Measurements from ENCODE around the gene C12orf43. TPM values are rescaled to one million over a fixed set of nuclear protein-coding genes. Genes with fewer than 3 reads are reported as not detected.

C12orf43 gene
- total RNA-seq, 1 experiment from 2014 or later, result 25.7 TPM

DNA sequence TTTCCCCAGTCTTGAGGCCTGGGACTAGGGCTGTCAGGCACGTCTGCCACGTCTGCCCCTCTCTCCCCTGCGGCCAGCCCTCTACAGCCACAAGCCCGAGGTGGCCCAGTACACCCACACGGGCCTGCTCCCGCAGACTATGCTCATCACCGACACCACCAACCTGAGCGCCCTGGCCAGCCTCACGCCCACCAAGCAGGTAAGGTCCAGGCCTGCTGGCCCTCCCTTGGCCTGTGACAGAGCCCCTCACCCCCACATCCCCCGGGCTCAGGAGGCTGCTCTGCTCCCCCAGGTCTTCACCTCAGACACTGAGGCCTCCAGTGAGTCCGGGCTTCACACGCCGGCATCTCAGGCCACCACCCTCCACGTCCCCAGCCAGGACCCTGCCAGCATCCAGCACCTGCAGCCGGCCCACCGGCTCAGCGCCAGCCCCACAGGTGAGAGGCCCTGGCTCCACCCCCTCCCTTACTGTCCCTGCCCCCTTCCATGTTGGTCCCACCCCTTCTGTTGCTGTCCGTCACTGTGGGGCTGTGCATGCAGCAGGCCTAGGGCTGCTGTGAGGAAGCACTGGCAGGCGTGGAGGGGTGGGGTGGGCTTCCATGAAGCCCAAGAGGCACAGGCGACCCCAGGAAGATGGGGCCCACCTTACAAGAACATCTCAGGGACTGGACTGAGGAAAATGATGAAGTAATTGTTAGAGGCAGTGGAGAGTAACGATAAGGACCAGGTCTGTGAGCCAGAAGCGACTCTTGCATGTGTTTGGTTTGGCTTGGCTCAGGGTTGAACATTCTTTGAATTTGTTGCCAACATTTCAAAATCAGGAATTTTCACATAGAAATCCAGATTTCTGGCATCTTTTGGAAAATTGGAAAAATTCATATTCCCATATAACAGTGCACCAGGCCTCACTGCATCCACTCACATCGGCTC lies 16.8 kb downstream of the C12orf43 start:
- Histone ChIP-seq H3K27me3 (ENCODE audit: insufficient read depth, low read length) (no peaks in the 10 kb centered on the region), H3K27ac (ENCODE audit: insufficient read length, low read depth, low read length) (no peak overlapping the region), H2AK5ac (ENCODE audit: insufficient read length, low read length) (no peak overlapping the region), H3K23ac (ENCODE audit: insufficient read length, low read depth, low read length) (no peak overlapping the region), H2BK15ac (ENCODE audit: low read depth, low read length) (no peak overlapping the region), H2BK120ac (ENCODE audit: low read depth, low read length, poor library complexity, severe bottlenecking) (no peak overlapping the region), H2BK5ac (ENCODE audit: insufficient read length, low read length) (no peak overlapping the region), H3K56ac (ENCODE audit: insufficient read length, low read depth, low read length) (no peak overlapping the region), H4K8ac (replicated peaks; ENCODE audit: insufficient read length, low read depth, low read length) (no peak overlapping the region), H4K5ac (ENCODE audit: insufficient read length, low read depth, low read length) (no peak overlapping the region), H3K79me1 (ENCODE audit: insufficient read depth, low read depth, low read length, poor library complexity, severe bottlenecking) (no peaks in the 10 kb centered on the region), H2BK20ac (ENCODE audit: low read depth, low read length, poor library complexity, severe bottlenecking) (no peak overlapping the region), H3K9me3 (ENCODE audit: control insufficient read depth, low read depth, low read length) (no peaks in the 10 kb centered on the region), H3K4ac (ENCODE audit: low read depth, low read length) (no peak overlapping the region), H2BK12ac (ENCODE audit: insufficient read length, low read depth, low read length) (no peak overlapping the region), H4K91ac (ENCODE audit: insufficient read length, low read depth, low read length) (no peak overlapping the region), H3T11ph (ENCODE audit: low read length) (no peak overlapping the region), H3K23me2 (ENCODE audit: insufficient read length, low read depth, low read length, poor library complexity, severe bottlenecking) (no peaks in the 10 kb centered on the region), H4K20me1 (ENCODE audit: control insufficient read depth, insufficient read depth, insufficient read length) (no peaks in the 10 kb centered on the region), H3K14ac (ENCODE audit: insufficient read depth, low read length) (no peak overlapping the region), H3K18ac (ENCODE audit: insufficient read length, low read depth, low read length) (peak overlapping the region; percentile 6), H3K79me2 (ENCODE audit: insufficient read depth, low read length) (no peaks in the 10 kb centered on the region), H3K9ac (ENCODE audit: extremely low read depth, insufficient read length, low read length) (no peak overlapping the region), H3K4me1 (ENCODE audit: insufficient read depth, low read length) (no peaks in the 10 kb centered on the region), H2AFZ (ENCODE audit: low read length) (no peak overlapping the region), H3K4me2 (ENCODE audit: insufficient read depth, insufficient read length, low read length) (no peak overlapping the region)
- peak; percentile 91 for DNase-seq
- H3K9me3 Mint-ChIP-seq, result peaks cover 0 to 3% of the 10 kb centered on the region in 2 experiments; a peak in 2 of 5 replicates
- H3K27ac Mint-ChIP-seq, result peak overlapping the region in 1 of 3 experiments; percentile 68; a peak in 1 of 7 replicates
- no CpG with 5 or more reads among the region's 23 CpGs for WGBS (ENCODE audit: extremely low coverage, insufficient read length, low lambda C conversion rate)
- TF ChIP-seq CTCF (conservative IDR thresholded peaks at IDR 0.05), result no peak
- peak overlapping the region; percentile 12 to 30; a peak in 1 of 5 replicates for H3K4me3 Mint-ChIP-seq
- peaks cover 10 to 23% (median 22%) of the 10 kb centered on the region in 3 experiments; a peak in 6 of 7 replicates for H3K36me3 Mint-ChIP-seq (ENCODE audit: insufficient read depth in 1 of 3, low read depth in 3 of 3)
- peaks cover 3% of the 10 kb centered on the region for H3K27me3 Mint-ChIP-seq (ENCODE audit: low read depth)
- peaks cover 6 to 10% of the 10 kb centered on the region in 2 experiments for H3K4me1 Mint-ChIP-seq
